ENCODE measurements around the gene ERGIC3.
"Not testable (repeated sequence)": the region's sequence is repeated elsewhere in the genome, so short reads cannot be mapped to it uniquely, and the experiment has no call there.

The ERGIC3 gene

GRCh38 chr20:35517125-35517524 lies 24.8 kb upstream of the ERGIC3 start:
- in situ Hi-C loops (cut with HindIII; ENCODE audit: low sequenced_read_pairs), result no loop called here

- in situ Hi-C loops (cut with HindIII; ENCODE audit: low sequenced_read_pairs), result not testable (repeated sequence)
Measured at GRCh38 chr20:35517767-35518166, 24.1 kb upstream of the ERGIC3 start.

GRCh38 chr20:35518955-35519354 lies 22.9 kb upstream of the ERGIC3 start:
- in situ Hi-C loops (cut with HindIII; ENCODE audit: low sequenced_read_pairs), result no loop called here

GRCh38 chr20:35523298-35523888 lies 18.5 kb upstream of the ERGIC3 start:
- in situ Hi-C loops (cut with HindIII; ENCODE audit: low sequenced_read_pairs), result no loop called here

- in situ Hi-C loops (cut with HindIII; ENCODE audit: low sequenced_read_pairs), result no loop called here
Measured at GRCh38 chr20:35525639-35526038, 16.2 kb upstream of the ERGIC3 start.

GRCh38 chr20:35527122-35527769 lies 14.6 kb upstream of the ERGIC3 start:
- in situ Hi-C loops (cut with HindIII; ENCODE audit: low sequenced_read_pairs), result no loop called here

- in situ Hi-C loops (cut with HindIII; ENCODE audit: low sequenced_read_pairs), result no loop called here
Measured at GRCh38 chr20:35529552-35529951, 12.3 kb upstream of the ERGIC3 start, which contains the start of gene C20orf173. Gene C20orf173 (minus strand): TSS chr20:35529652. CDS start chr20:35529373, 279 bp downstream.

- in situ Hi-C loops (cut with HindIII; ENCODE audit: low sequenced_read_pairs), result no loop called here
Measured at GRCh38 chr20:35539756-35540212, 2.1 kb upstream of the ERGIC3 start.

- in situ Hi-C loops (cut with HindIII; ENCODE audit: low sequenced_read_pairs), result no loop called here
Measured at GRCh38 chr20:35541118-35541782, 628 bp upstream of the ERGIC3 start.

- in situ Hi-C loops (cut with HindIII; ENCODE audit: low sequenced_read_pairs), result no loop called here
Measured at GRCh38 chr20:35542990-35543389, 1.1 kb downstream of the ERGIC3 start.

- in situ Hi-C loops (cut with HindIII; ENCODE audit: low sequenced_read_pairs), result no loop called here
Measured at GRCh38 chr20:35544436-35544835, 2.6 kb downstream of the ERGIC3 start.

- in situ Hi-C loops (cut with HindIII; ENCODE audit: low sequenced_read_pairs), result not testable (repeated sequence)
Measured at GRCh38 chr20:35544941-35545340, 3.1 kb downstream of the ERGIC3 start.

GRCh38 chr20:35546127-35546526 lies 4.2 kb downstream of the ERGIC3 start:
- in situ Hi-C loops (cut with HindIII; ENCODE audit: low sequenced_read_pairs), result no loop called here

- in situ Hi-C loops (cut with HindIII; ENCODE audit: low sequenced_read_pairs), result no loop called here
Measured at GRCh38 chr20:35547329-35547728, 5.5 kb downstream of the ERGIC3 start.

- in situ Hi-C loops (cut with HindIII; ENCODE audit: low sequenced_read_pairs), result no loop called here
Measured at GRCh38 chr20:35551503-35551902, 9.6 kb downstream of the ERGIC3 start.

GRCh38 chr20:35552914-35553313 lies 11.0 kb downstream of the ERGIC3 start:
- in situ Hi-C loops (cut with HindIII; ENCODE audit: low sequenced_read_pairs), result no loop called here

GRCh38 chr20:35555461-35555860 lies 13.6 kb downstream of the ERGIC3 start:
- in situ Hi-C loops (cut with HindIII; ENCODE audit: low sequenced_read_pairs), result not testable (repeated sequence)

GRCh38 chr20:35555951-35556645 lies 14.2 kb downstream of the ERGIC3 start:
- in situ Hi-C loops (cut with HindIII; ENCODE audit: low sequenced_read_pairs), result no loop called here

GRCh38 chr20:35556871-35557270 lies 15.0 kb downstream of the ERGIC3 start:
- in situ Hi-C loops (cut with HindIII; ENCODE audit: low sequenced_read_pairs), result no loop called here

- in situ Hi-C loops (cut with HindIII; ENCODE audit: low sequenced_read_pairs), result no loop called here
Measured at GRCh38 chr20:35558451-35558850, 16.6 kb downstream of the ERGIC3 start.

GRCh38 chr20:35559042-35559693 lies 17.3 kb downstream of the ERGIC3 start:
- in situ Hi-C loops (cut with HindIII; ENCODE audit: low sequenced_read_pairs), result no loop called here

Measured in DLD1 (cell line).